ENCODE results near the gene CCDC197. TPM values are rescaled to one million over a fixed set of nuclear protein-coding genes. Genes with fewer than 3 reads are reported as not detected.

The CCDC197 gene
- total and polyA plus RNA-seq, 9 of the 15 experiments (the other 6 are each of a cell fraction or from before 2014, with no cell fraction given), result not detected

DNA sequence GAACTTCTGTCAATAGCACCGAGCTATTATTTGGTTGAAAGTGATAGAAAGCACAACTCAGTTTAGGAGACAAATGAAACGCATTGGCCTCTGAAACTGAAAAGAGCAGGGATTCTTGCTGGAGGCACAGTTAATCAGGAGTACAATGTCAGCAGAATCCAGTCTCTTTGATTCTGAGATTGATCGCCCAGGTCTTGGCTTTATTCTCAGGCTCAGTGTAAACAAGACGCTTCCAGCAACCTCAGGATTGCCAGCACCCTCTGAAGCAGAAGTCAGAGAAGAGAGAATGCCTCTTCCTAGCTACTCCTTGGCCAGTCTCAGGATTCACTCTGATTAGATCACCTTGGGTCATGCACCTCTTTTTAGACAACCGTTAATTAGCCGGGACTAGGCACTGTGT, 17.3 kb downstream of the CCDC197 start (continued):
- TF ChIP-seq HSF4 (CRISPR knock-in tag; IDR thresholded peaks at IDR 0.05; ENCODE audit: borderline replicate concordance) (no peak), ATF4 (CRISPR knock-in tag; IDR thresholded peaks at IDR 0.05) (no peak), NCOA2 (IDR thresholded peaks at IDR 0.05; ENCODE audit: partially characterized antibody in 2 of 2) (no peak), BRF2 (IDR thresholded peaks at IDR 0.05; ENCODE audit: borderline replicate concordance, insufficient read depth, insufficient read length) (no peak)
- TF ChIP-seq, protein P1, sequence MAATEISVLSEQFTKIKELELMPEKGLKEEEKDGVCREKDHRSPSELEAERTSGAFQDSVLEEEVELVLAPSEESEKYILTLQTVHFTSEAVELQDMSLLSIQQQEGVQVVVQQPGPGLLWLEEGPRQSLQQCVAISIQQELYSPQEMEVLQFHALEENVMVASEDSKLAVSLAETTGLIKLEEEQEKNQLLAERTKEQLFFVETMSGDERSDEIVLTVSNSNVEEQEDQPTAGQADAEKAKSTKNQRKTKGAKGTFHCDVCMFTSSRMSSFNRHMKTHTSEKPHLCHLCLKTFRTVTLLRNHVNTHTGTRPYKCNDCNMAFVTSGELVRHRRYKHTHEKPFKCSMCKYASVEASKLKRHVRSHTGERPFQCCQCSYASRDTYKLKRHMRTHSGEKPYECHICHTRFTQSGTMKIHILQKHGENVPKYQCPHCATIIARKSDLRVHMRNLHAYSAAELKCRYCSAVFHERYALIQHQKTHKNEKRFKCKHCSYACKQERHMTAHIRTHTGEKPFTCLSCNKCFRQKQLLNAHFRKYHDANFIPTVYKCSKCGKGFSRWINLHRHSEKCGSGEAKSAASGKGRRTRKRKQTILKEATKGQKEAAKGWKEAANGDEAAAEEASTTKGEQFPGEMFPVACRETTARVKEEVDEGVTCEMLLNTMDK (IDR thresholded peaks at IDR 0.05; ENCODE audit: borderline replicate concordance, insufficient read depth, low read depth, low read length, poor library complexity, severe bottlenecking), result no peak

GRCh38 chr14:94015223-94015622, 18.1 kb downstream of the CCDC197 start:
- no peaks in the 10 kb centered on the region for H3K9me1 ChIP-seq (ENCODE audit: control insufficient read depth, insufficient read depth, low read length)
- BruUV-seq (replicated peaks), result no TSS peak
- intact Hi-C loops (cut with micrococcal nuclease) (no loop called here), in situ Hi-C loops (cut with MboI) (no loop called here)
- H3K4me1 ChIP-seq (replicated peaks in 1 of 2; ENCODE audit: control insufficient read depth in 2 of 2, insufficient read depth in 2 of 2, low read length in 2 of 2), result no peaks in the 10 kb centered on the region
- 0% methylated on average over 2 of the region's 2 CpGs for WGBS (ENCODE audit: insufficient coverage, low coverage, missing lambda C conversion rate)
- TF ChIP-seq SIX5 (IDR thresholded peaks at IDR 0.05; ENCODE audit: borderline replicate concordance in 1 of 2, insufficient read depth in 1 of 2, low read depth in 1 of 2, low read length in 2 of 2) (no peak), E2F8 (IDR thresholded peaks at IDR 0.05; ENCODE audit: low read depth, partially characterized antibody) (no peak), RHOXF2B (CRISPR knock-in tag; conservative IDR thresholded peaks at IDR 0.05) (no peak), POLR3G (IDR thresholded peaks at IDR 0.05; ENCODE audit: extremely low read depth, insufficient read length, insufficient replicate concordance) (no peak), ZNF449 (CRISPR knock-in tag; IDR thresholded peaks at IDR 0.05) (no peak)
- no peak overlapping the region for H3K9ac ChIP-seq (ENCODE audit: insufficient read depth in 1 of 2, low read depth in 2 of 2, low read length in 2 of 2)
- ChIA-PET CTCF (ENCODE audit: low intra/inter-chr PET ratio) (interaction anchor here (0.6 kb wide), 1 partner anchor 66 kb away, joined by 5 read pairs; the partner anchor contains the start of genes DDX24 and IFI27L1), POLR2A (no interaction called here)
- no peak for ATAC-seq
- H2AFZ ChIP-seq (ENCODE audit: low read depth, low read length), result no peak overlapping the region
- H3K36me3 ChIP-seq (ENCODE audit: control insufficient read depth, insufficient read depth, low read length), result no peaks in the 10 kb centered on the region
- no peak for FAIRE-seq
- DNase-seq (ENCODE audit: extremely low read depth in 1 of 4, low spot score in 3 of 4), result no peak
- no peaks in the 10 kb centered on the region for H3K79me2 ChIP-seq (ENCODE audit: control insufficient read depth, insufficient read depth, low read length)
- no peak overlapping the region for H3K4me2 ChIP-seq (ENCODE audit: insufficient read depth, low read length)
- no peak overlapping the region for H3K4me3 ChIP-seq
- no peaks in the 10 kb centered on the region for H4K20me1 ChIP-seq (replicated peaks; ENCODE audit: control insufficient read depth, insufficient read depth, low read length)
- H3K9me3 ChIP-seq (replicated peaks; ENCODE audit: control insufficient read depth, insufficient read depth, low read depth, low read length), result no peaks in the 10 kb centered on the region
- peaks cover 2 to 31% of the 10 kb centered on the region in 2 experiments; a peak in 3 of 5 replicates for H3K27me3 ChIP-seq (ENCODE audit: control insufficient read depth in 2 of 2, insufficient read depth in 2 of 2, low read length in 2 of 2)
- H3K27ac ChIP-seq (ENCODE audit: extremely low read depth, low read depth, low read length), result no peak overlapping the region
